Measurements from ENCODE around the gene IL31RA. TPM values are rescaled to one million over a fixed set of nuclear protein-coding genes. Genes with fewer than 3 reads are reported as not detected.

IL31RA gene
- total RNA-seq, 2 experiments from 2014 or later: not detected

DNA sequence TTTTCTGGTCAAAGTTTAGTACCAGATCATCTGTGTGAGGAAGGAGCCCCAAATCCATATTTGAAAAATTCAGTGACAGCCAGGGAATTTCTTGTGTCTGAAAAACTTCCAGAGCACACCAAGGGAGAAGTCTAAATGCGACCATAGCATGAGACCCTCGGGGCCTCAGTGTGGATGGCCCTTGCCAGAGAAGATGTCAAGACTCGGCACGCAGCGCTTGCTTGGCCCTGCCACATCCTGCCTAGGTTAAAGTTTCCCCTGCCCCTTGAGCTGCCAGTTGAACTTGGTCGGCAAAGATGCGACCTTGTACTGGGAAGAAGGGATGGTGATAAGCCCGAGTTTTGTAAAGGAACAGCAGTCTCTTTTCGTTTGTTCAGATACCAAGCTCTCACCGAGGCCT, 65.8 kb downstream of the IL31RA start:
- no peak overlapping the region for H3K4me3 Mint-ChIP-seq
- H3K27me3 Mint-ChIP-seq: no peaks in the 10 kb centered on the region
- CTCF ChIA-PET: no interaction called here
- peaks cover 16% of the 10 kb centered on the region for H3K4me1 Mint-ChIP-seq
- no peak for DNase-seq
- no peaks in the 10 kb centered on the region for H3K36me3 Mint-ChIP-seq
- H3K27ac Mint-ChIP-seq: no peak overlapping the region
- ATAC-seq: no peak
- no peaks in the 10 kb centered on the region for H3K9me3 Mint-ChIP-seq (ENCODE audit: low read depth)

DNA sequence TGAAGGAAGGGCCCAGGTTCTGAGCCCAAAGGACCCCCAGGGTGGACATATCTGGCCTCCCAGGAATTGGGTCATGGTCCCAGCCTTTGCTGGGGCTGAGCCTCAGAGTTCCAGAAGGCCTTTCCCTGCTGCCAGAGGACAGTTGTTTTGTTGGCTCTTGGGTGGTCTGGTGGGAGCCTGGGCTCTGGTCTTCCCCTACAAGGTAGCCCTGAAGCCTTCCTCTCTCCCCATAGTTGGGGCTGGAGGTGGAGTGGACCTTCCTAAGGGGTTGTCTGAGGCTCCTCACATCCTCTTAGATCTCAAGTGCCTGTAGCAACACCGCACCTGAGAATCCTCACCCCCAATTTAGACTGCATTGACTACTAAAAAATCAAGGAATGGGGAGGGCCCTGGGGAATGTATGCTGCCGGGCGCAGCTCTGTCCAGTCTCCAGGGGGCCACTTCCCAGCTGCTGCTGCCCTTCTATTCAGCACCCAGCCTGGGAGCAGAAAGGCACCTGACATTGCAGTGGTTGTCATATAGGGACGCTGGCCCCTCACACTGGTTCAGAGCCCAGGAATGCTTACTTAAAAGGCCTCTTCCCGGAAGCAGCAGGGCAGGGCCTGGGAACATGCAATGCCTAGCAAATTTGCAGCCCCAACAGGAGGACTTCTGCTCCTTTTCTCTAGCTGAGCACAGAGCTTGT, 66.4 kb downstream of the IL31RA start:
- Mint-ChIP-seq H3K27ac (no peak overlapping the region), H3K4me1 (peaks cover 14% of the 10 kb centered on the region), H3K27me3 (no peaks in the 10 kb centered on the region), H3K9me3 (ENCODE audit: low read depth) (no peaks in the 10 kb centered on the region), H3K36me3 (no peaks in the 10 kb centered on the region), H3K4me3 (no peak overlapping the region)
- ATAC-seq: no peak
- CTCF ChIA-PET: no interaction called here
- no peak for DNase-seq

DNA sequence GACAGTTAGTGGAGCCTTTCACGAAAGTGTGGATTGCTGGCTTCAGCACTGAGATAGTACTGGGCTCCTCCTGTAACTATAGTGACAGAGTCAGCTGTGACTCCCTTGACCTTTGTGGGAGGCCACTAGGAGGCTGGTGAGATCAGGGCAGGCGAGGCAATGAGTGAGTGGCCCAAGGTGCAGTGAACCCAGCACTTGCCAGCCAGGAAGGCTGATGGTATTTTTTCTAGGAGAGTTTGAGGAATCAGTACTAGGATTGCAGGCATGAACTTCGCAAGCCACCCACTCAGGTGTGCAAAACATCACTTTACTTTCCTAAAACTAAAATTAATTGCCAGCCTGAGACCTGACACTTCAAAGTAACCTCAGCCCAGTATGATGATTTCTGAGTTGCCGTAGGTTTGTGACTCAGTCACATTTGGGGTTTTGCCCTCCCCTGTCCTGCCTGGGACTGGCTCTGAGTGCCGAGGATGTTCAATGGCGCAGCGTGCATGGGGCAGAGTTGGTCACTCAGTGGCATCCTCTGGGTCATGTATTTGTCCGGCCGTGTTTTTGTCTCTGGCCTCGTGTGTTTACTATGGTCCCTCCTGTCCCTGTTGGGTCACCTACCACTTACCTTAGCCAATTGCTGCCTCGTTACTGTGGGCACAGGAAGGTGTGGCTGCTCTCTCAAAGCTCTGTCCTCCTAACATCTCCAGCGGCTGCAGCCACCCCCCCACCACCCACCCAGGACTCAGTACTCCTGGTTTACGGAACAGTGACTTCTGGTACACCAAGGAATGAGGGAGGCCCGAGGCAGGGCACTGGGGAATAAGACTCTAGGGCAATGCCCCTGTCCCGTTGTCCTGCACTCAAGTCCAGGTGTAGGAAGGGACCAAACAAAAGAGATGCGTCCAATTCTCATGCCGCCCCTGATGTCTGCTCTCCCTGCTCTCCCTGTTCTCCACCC, 67.2 kb downstream of the IL31RA start:
- Mint-ChIP-seq H3K27me3 (no peaks in the 10 kb centered on the region), H3K27ac (no peak overlapping the region), H3K4me1 (peaks cover 20% of the 10 kb centered on the region), H3K4me3 (no peak overlapping the region), H3K9me3 (ENCODE audit: low read depth) (no peaks in the 10 kb centered on the region), H3K36me3 (no peaks in the 10 kb centered on the region)
- CTCF ChIA-PET: no interaction called here
- DNase-seq: no peak
- ATAC-seq: no peak

DNA sequence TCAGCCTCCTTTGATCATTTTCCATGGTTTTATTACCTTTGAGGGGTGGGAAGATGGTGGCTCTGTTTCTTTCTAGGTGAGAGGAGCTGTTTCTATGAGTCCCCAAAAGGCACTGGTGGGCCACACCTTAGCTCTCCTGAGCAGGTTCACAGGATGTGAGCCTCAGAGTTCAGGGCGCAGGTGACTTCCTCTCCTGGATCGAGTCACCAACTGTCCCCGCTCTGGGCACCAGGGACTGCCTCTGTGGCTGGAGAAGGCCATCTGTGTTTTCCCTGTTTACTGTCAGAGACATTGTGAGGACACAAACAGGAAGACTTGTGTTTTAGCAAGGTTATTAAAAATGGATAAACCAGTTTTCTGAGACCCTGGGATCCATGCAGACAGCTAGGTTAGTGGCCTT, 68.5 kb downstream of the IL31RA start:
- CTCF ChIA-PET: interaction anchor here (0.7 kb wide), 1 partner anchor 228 kb away, joined by 3 read pairs; no protein-coding TSS in a partner anchor
- Mint-ChIP-seq H3K36me3 (no peaks in the 10 kb centered on the region), H3K4me1 (peaks cover 24% of the 10 kb centered on the region), H3K4me3 (no peak overlapping the region), H3K27me3 (peaks cover 5% of the 10 kb centered on the region), H3K9me3 (ENCODE audit: low read depth) (no peaks in the 10 kb centered on the region), H3K27ac (peak overlapping the region; percentile 72)
- ATAC-seq (no peak), DNase-seq (peak; percentile 42)

DNA sequence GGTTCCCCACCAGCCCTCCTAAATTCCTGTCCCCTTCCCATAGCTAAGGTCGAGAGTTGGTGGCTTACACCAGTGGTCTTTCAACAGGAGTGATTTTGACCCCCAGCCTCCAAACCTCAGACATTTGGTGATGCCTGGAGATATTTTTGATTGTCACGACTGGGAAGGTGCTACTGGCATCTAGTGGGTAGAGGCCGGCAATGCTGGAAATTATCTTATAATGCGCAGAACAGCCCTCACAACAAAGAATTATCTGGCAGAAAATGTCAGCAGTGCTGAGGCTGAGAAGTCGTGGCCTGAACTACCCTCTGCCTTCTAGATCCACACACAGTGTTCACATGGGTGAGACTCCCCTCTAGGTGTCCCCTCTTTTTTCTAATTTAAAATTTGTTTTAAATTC, 69.6 kb downstream of the IL31RA start:
- Mint-ChIP-seq H3K4me1 (peaks cover 24% of the 10 kb centered on the region), H3K9me3 (ENCODE audit: low read depth) (no peaks in the 10 kb centered on the region), H3K36me3 (no peaks in the 10 kb centered on the region), H3K4me3 (no peak overlapping the region), H3K27me3 (peaks cover 5% of the 10 kb centered on the region), H3K27ac (no peak overlapping the region)
- CTCF ChIA-PET: interaction anchor here (1.0 kb wide), 1 partner anchor 14 kb away, joined by 3 read pairs; no protein-coding TSS in a partner anchor
- ATAC-seq (no peak), DNase-seq (peak; percentile 35)

DNA sequence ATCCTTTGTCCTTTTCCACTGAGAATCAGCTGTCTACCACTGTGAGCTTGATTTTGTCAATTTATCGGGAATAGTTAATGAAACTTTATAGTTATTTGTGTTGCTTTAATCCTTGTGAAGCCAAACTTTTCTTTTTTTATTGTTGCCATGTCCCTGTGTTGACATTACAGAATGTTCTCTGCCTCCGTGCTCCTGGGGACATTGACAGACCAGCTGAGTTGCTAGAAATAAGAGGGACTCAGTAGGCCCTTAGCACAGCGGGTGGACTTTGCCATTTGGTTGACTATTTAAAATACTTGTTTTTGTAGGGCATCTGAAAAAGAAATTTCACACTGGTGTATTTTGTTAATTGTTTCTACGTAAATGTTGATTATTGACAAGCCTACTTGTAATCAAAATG, 70.5 kb downstream of the IL31RA start:
- peak; percentile 16 for DNase-seq
- Mint-ChIP-seq H3K27me3 (peaks cover 6% of the 10 kb centered on the region), H3K9me3 (ENCODE audit: low read depth) (no peaks in the 10 kb centered on the region), H3K4me1 (peaks cover 24% of the 10 kb centered on the region), H3K27ac (no peak overlapping the region), H3K4me3 (no peak overlapping the region), H3K36me3 (no peaks in the 10 kb centered on the region)
- ATAC-seq: no peak
- CTCF ChIA-PET: interaction anchor here (1.0 kb wide), 1 partner anchor 13 kb away, joined by 3 read pairs; no protein-coding TSS in a partner anchor

DNA sequence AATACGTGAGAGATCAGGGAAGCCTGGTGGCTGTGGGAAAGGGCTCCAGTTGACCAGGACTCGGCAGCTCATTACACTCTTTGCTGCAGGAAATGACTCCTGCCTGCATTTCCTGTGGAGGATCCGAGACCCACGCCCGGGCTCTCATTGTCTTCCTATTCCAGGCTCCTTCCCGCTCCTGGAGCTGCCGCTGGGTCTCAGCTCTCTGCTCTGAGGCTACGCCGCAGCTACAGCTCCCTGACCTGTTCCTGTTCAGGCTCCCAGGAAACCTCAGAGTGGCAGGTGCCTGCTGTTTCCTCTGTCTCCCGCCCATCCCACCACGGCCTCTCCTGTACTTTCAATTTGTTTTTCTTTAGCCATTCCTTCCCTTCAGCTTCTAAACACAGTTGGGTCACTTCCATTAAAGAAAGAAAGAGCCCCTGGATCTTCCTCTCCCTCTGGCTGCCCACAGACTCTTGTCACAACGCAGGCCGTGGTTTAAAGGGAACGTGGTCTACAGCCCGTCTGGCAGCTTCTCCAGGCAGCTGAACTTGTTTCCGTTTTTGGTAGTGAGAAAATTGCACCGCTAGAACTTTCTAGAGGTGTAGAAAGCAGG, 72.1 kb downstream of the IL31RA start:
- peak; percentile 40 for DNase-seq
- no peaks in the 10 kb centered on the region for H3K9me3 Mint-ChIP-seq (ENCODE audit: low read depth)
- CTCF ChIA-PET: interaction anchor here (0.9 to 1.8 kb wide), 3 partner anchors 10 to 14 kb away, joined by 3 to 7 read pairs (median 7); no protein-coding TSS in a partner anchor

DNA sequence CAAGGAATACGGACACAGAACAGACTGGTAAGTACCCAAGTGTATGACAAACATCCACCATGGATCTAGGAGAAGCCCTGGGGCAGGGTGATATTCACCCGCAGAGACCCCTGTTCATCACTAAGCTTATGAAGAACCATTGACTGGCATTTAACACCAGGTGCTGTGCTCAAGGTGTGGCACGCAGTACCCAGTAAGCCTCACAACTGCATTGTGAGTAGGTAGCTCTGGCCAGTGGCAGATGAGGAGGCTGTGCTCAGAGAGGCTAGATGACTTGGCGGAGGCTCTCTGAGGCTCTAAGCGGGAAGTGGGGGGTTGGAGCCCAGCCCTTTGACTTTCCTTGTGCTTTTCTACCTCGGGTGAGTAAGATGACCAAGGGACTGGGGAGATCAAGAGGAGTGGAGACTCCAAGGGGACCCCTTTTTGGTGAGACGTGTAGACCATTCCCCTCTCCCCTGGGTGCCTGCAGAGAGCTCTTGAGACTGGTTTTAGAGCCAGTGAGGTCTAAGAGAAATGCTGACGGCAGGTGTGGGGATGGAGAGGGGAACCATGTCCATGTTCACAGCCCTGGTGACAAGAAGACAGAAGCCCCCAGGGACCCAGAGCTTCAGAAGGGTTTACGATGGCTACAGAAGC, 72.8 kb downstream of the IL31RA start:
- Mint-ChIP-seq H3K4me1 (peaks cover 22% of the 10 kb centered on the region), H3K9me3 (ENCODE audit: low read depth) (no peaks in the 10 kb centered on the region), H3K27me3 (peaks cover 6% of the 10 kb centered on the region), H3K4me3 (peak overlapping the region; percentile 76), H3K27ac (no peak overlapping the region), H3K36me3 (no peaks in the 10 kb centered on the region)
- DNase-seq (peak; percentile 38), ATAC-seq (peak; percentile 22)
- CTCF ChIA-PET: interaction anchor here (1.0 to 1.8 kb wide), 3 partner anchors 11 to 88 kb away, joined by 3 to 7 read pairs (median 7); no protein-coding TSS in a partner anchor

More for the DNA sequence above, 72.1 kb downstream of the IL31RA start:
- peak; percentile 48 for ATAC-seq
- Mint-ChIP-seq H3K27ac (peak overlapping the region; percentile 50), H3K4me3 (peak overlapping the region; percentile 76), H3K36me3 (no peaks in the 10 kb centered on the region), H3K27me3 (peaks cover 6% of the 10 kb centered on the region), H3K4me1 (peaks cover 22% of the 10 kb centered on the region)

DNA sequence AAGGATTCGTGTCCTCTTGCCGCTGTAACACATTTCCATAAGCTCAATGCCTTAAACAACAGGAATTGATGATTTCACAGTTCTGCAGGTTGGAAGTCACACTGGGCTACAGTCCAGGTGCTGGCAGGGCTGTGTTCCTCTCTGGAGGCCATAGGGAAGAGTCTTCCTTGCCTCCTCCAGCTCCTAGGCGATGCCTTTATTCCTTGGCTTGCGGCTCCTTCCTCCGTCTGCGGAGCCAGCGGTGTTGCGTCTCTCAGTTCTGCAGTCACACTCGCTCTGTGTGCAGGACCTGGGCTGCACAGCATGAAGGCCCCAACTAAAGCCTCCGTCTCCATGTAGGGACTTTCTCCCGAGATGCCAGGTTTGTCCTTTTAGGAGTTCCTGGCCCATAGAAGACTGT, 73.6 kb downstream of the IL31RA start:
- peak; percentile 33 for DNase-seq
- no peak for ATAC-seq
- H3K9me3 Mint-ChIP-seq (ENCODE audit: low read depth): no peaks in the 10 kb centered on the region
- no peak overlapping the region for H3K27ac Mint-ChIP-seq
- H3K27me3 Mint-ChIP-seq: peaks cover 6% of the 10 kb centered on the region
- H3K4me1 Mint-ChIP-seq: peaks cover 17% of the 10 kb centered on the region
- CTCF ChIA-PET: interaction anchor here (1.0 to 1.8 kb wide), 2 partner anchors 10 to 88 kb away, joined by 3 to 7 read pairs; no protein-coding TSS in a partner anchor
- H3K4me3 Mint-ChIP-seq: no peak overlapping the region
- no peaks in the 10 kb centered on the region for H3K36me3 Mint-ChIP-seq

DNA sequence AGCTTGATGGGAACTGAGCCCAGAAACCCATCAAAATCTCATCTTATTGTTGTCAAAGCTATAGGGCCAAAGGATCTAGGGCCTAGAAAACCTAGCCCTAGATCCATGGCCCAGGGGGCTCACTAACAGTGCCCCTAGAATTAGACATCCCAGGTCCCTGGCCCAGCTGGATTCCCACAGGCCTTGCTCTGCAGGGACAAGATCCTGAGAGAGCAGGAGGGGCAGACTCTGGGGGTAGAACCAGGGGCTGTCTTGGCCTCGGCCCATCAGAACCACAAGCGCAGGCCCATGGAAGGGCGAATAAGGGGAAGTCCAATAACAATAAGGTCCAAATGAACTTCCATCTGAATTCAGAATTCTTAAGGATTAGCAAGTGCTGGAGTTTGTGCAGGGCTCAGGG, 74.0 kb downstream of the IL31RA start:
- CTCF ChIA-PET: interaction anchor here (1.0 to 1.8 kb wide), 2 partner anchors 10 to 87 kb away, joined by 3 to 7 read pairs; no protein-coding TSS in a partner anchor
- ATAC-seq (no peak), DNase-seq (no peak)
- Mint-ChIP-seq H3K27ac (no peak overlapping the region), H3K36me3 (no peaks in the 10 kb centered on the region), H3K4me1 (peaks cover 12% of the 10 kb centered on the region), H3K9me3 (ENCODE audit: low read depth) (no peaks in the 10 kb centered on the region), H3K27me3 (peaks cover 6% of the 10 kb centered on the region), H3K4me3 (no peak overlapping the region)

DNA sequence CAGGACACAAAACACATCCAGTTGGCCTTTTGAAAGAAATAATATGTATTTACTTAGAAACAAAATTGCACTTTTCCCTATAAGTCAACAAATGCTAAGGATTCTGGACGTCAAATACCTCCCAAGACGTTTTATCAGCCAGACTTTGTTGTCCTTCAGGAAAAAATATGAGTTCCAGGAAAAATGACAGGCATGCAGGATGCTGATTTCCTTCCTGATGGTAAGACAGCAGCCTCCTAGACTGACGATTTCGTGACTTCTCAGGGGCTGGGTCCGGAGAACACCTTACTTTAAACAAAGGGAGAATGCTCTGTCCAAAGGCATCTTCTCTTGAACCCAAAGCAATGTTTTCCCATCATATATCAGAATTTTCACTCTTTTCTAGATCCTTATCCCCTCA, 74.6 kb downstream of the IL31RA start:
- H3K27ac Mint-ChIP-seq: no peak overlapping the region
- H3K4me3 Mint-ChIP-seq: no peak overlapping the region
- no peak for ATAC-seq
- peaks cover 6% of the 10 kb centered on the region for H3K27me3 Mint-ChIP-seq
- H3K9me3 Mint-ChIP-seq (ENCODE audit: low read depth): no peaks in the 10 kb centered on the region
- peaks cover 10% of the 10 kb centered on the region for H3K4me1 Mint-ChIP-seq
- CTCF ChIA-PET: no interaction called here
- H3K36me3 Mint-ChIP-seq: no peaks in the 10 kb centered on the region
- DNase-seq: no peak

DNA sequence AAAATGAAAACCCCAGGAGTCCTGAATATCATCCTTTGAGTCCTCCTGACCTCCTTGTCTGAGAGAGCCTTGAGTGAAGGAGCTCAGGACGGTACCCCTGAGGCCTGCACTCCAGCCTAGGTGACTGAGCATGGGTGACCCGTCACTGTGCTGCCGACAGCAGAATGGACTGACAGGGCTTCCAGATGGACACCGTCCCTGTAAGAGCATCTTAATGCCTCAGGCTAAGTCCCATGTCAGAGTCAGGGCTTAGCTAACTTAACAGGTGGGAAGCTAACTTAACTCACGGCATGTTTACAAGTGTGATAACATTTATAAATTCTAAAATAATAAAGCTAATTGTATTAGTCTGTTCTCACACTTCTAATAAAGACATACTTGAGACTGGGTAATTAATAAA, 75.3 kb downstream of the IL31RA start:
- Mint-ChIP-seq H3K4me3 (no peak overlapping the region), H3K4me1 (peaks cover 10% of the 10 kb centered on the region), H3K9me3 (ENCODE audit: low read depth) (no peaks in the 10 kb centered on the region), H3K27ac (no peak overlapping the region), H3K36me3 (no peaks in the 10 kb centered on the region), H3K27me3 (peaks cover 6% of the 10 kb centered on the region)
- ATAC-seq: no peak
- CTCF ChIA-PET: no interaction called here
- DNase-seq: no peak

All from activated CD8-positive, alpha-beta memory T cell treated with anti-CD3 and anti-CD28 coated beads, Interleukin-2, amount 10 ng/mL, durations not matched to agents 7 days and 5 days (primary cell).